K562 (cell line): ENCODE results near the gene BNIP1. TPM values are rescaled to one million over a fixed set of nuclear protein-coding genes. Genes with fewer than 3 reads are reported as not detected.

Source experiments
- ATAC-seq: fragments of 200-7000 bp; cut with Tn5 transposase; 3 replicates; pipeline ENCODE4 v1.9.1; 2020; ENCODE audit warnings: moderate library complexity
- BruUV-seq: library from RNA; stranded (reverse); fragments of 400-500 nt; replicated peaks from 2 replicates; lab custom pipeline; 2021; lab: Mats Ljungman, UMichigan
- CTCF ChIA-PET: fragments of 300-600 bp; formaldehyde crosslinking; extraction: SDS; loops from one replicate; lab custom pipeline; 2021; ENCODE audit warnings: low intra/inter-chr PET ratio; lab: Yijun Ruan, JAX
- POLR2A ChIA-PET: fragments of 300-600, 350-650 bp; sonication (Branson Sonifier 250); formaldehyde crosslinking; extraction: SDS; loops from one replicate; lab custom pipeline; 2021; ENCODE audit warnings: antibody characterized with exemption, inconsistent platforms; lab: Yijun Ruan, JAX
- DNase-seq, 4 experiments: peaks; one replicate each; pipeline versions ENCODE4 v3.0.0 to v3.0.0-alpha.2; 2011 to 2018; ENCODE audit warnings: low spot score in 3 of 4, mixed read lengths in 3 of 4; ENCODE audit errors: extremely low read depth in 1 of 4
- FAIRE-seq: peaks from 2 replicates; lab custom pipeline; 2011; peaks lifted over from hg19 to GRCh38; lab: Jason Lieb, UNC
- H2AFZ ChIP-seq: 2 replicates; pipeline ENCODE4 v1.6.0; 2011; ENCODE audit warnings: low read depth, low read length, control low read depth, inconsistent platforms
- H3K27ac ChIP-seq: fragments of 200-600 bp; 3 replicates; pipeline ENCODE4 v1.8.0; 2011; ENCODE audit warnings: low read depth, mild to moderate bottlenecking, control low read depth, inconsistent platforms, low read length, moderate library complexity, mixed read lengths; ENCODE audit errors: extremely low read depth
- H3K27me3 ChIP-seq, 2 experiments: fragments of 300-600 bp in 1 of 2; 2 replicates in 1 of 2; 3 replicates in 1 of 2; pipeline versions ENCODE4 v1.6.0 to v1.8.0; 2011; ENCODE audit warnings: inconsistent platforms in 2 of 2, low read length in 2 of 2, mild to moderate bottlenecking in 1 of 2, mixed read lengths in 1 of 2, moderate library complexity in 1 of 2; ENCODE audit not compliant: control insufficient read depth in 2 of 2, insufficient read depth in 2 of 2
- H3K36me3 ChIP-seq: fragments of 300-600 bp; 3 replicates; pipeline ENCODE4 v1.8.0; 2011; ENCODE audit warnings: mild to moderate bottlenecking, low read length, inconsistent platforms; ENCODE audit not compliant: control insufficient read depth, insufficient read depth
- H3K4me1 ChIP-seq, 2 experiments: fragments of 200-600 bp in 1 of 2; replicated peaks in 1 of 2; 2 replicates in 1 of 2; 3 replicates in 1 of 2; pipeline versions ENCODE4 v1.5.1 to v1.8.0; 2011; ENCODE audit warnings: inconsistent platforms in 2 of 2, low read length in 2 of 2, mild to moderate bottlenecking in 1 of 2, mixed read lengths in 1 of 2, moderate library complexity in 1 of 2; ENCODE audit not compliant: control insufficient read depth in 2 of 2, insufficient read depth in 2 of 2
- H3K4me2 ChIP-seq: 2 replicates; pipeline ENCODE4 v1.6.1; 2011; ENCODE audit warnings: low read length, control low read depth, inconsistent platforms, mixed read lengths; ENCODE audit not compliant: insufficient read depth
- H3K4me3 ChIP-seq: fragments of 200-600 bp; sonication (generic), shearing (Covaris generic); 2 replicates; pipeline ENCODE4 v1.5.1; 2016; ENCODE audit warnings: control low read depth, inconsistent platforms
- H3K79me2 ChIP-seq: fragments of 200-600 bp; 3 replicates; pipeline ENCODE4 v1.8.0; 2011; ENCODE audit warnings: low read length, inconsistent platforms; ENCODE audit not compliant: control insufficient read depth, insufficient read depth
- H3K9ac ChIP-seq, 2 experiments: 2 replicates each; pipeline versions ENCODE4 v1.6.0 to v1.6.1; 2011; ENCODE audit warnings: low read depth in 2 of 2, low read length in 2 of 2, control low read depth in 1 of 2, inconsistent platforms in 1 of 2, mild to moderate bottlenecking in 1 of 2, mixed read lengths in 1 of 2; ENCODE audit not compliant: insufficient read depth in 1 of 2
- H3K9me1 ChIP-seq: one replicate; pipeline ENCODE4 v1.6.0; 2011; ENCODE audit warnings: inconsistent platforms, mild to moderate bottlenecking, low read length, moderate library complexity; ENCODE audit not compliant: control insufficient read depth, insufficient read depth
- H3K9me3 ChIP-seq: replicated peaks from 2 replicates; pipeline ENCODE4 v1.5.1; 2011; ENCODE audit warnings: low read depth, low read length, inconsistent platforms; ENCODE audit not compliant: control insufficient read depth, insufficient read depth
- H4K20me1 ChIP-seq: replicated peaks from 2 replicates; pipeline ENCODE4 v1.6.1; 2011; ENCODE audit warnings: low read length, inconsistent platforms, mixed read lengths; ENCODE audit not compliant: control insufficient read depth, insufficient read depth
- CEBPB ChIP-seq: fragments of 450-650 bp; IDR thresholded peaks from 2 replicates; pipeline ENCODE4 v1.6.1; 2016; ENCODE audit warnings: missing genetic modification characterization, missing compliant biosample characterization
- NFE2L1 ChIP-seq: fragments of 450-650 bp; IDR thresholded peaks from 2 replicates; pipeline ENCODE4 v1.6.1; 2016; ENCODE audit warnings: missing genetic modification characterization, low read depth, mild to moderate bottlenecking, missing compliant biosample characterization, moderate library complexity, borderline replicate concordance
- POLR2B ChIP-seq: fragments of 450-650 bp; IDR thresholded peaks from 2 replicates; pipeline ENCODE4 v1.6.1; 2018; ENCODE audit warnings: low read depth; ENCODE audit not compliant: partially characterized antibody
- PTTG1 ChIP-seq: fragments of 450-650 bp; IDR thresholded peaks from 2 replicates; pipeline ENCODE4 v1.6.1; 2016; ENCODE audit warnings: low read depth, mild to moderate bottlenecking, missing genetic modification characterization, missing compliant biosample characterization
- ZBTB7A ChIP-seq: IDR thresholded peaks from 2 replicates; pipeline ENCODE4 v1.6.1; 2011; ENCODE audit warnings: low read depth, mild to moderate bottlenecking, low read length, moderate library complexity, borderline replicate concordance; ENCODE audit not compliant: control insufficient read depth
- ZNF140 ChIP-seq: fragments of 250-450 bp; sonication (Bioruptor Pico); IDR thresholded peaks from 2 replicates; pipeline ENCODE4 v1.8.0; 2021; ENCODE audit warnings: moderate library complexity, mild to moderate bottlenecking, inconsistent platforms
- ZNF384 ChIP-seq: IDR thresholded peaks from 2 replicates; pipeline ENCODE4 v1.6.1; 2012; ENCODE audit warnings: low read depth, low read length, improper control_type of control experiment
- ZNF695 ChIP-seq: fragments of 450-650 bp; formaldehyde crosslinking; IDR thresholded peaks from 2 replicates; pipeline ENCODE4 v1.4.0; 2020; ENCODE audit warnings: mild to moderate bottlenecking, moderate library complexity
- ZNF76 ChIP-seq: fragments of 250-450 bp; sonication (Bioruptor Pico); IDR thresholded peaks from 2 replicates; pipeline ENCODE4 v1.4.0; 2020; ENCODE audit warnings: mild to moderate bottlenecking, moderate library complexity, borderline replicate concordance
- ZNF764 ChIP-seq: fragments of 250-450 bp; sonication (Bioruptor Pico); IDR thresholded peaks from 2 replicates; pipeline ENCODE4 v1.4.0; 2020; ENCODE audit warnings: low read depth, mild to moderate bottlenecking, moderate library complexity
- WGBS: fragments of 100-300 bp; shearing (Covaris generic); methylation state at CpG from one replicate; pipeline ENCODE4 v1.1.6; 2016; ENCODE audit warnings: low coverage, mixed read lengths; ENCODE audit not compliant: insufficient coverage; ENCODE audit errors: missing lambda C conversion rate; 5-methylcytosine and 5-hydroxymethylcytosine counted together
- in situ Hi-C: fragments of 300-500 bp; cut with MboI; formaldehyde crosslinking; loops from 4 replicates; pipeline ENCODE4 v1.15.0; 2018; ENCODE audit warnings: inconsistent platforms, mixed read lengths
- intact Hi-C: fragments of 100-400 bp; cut with micrococcal nuclease; formaldehyde crosslinking; loops from 2 replicates; pipeline ENCODE4 v1.14.2; 2022
- polyA plus RNA-seq, 8 experiments: library from polyadenylated mRNA; depleted of rRNA in 4 of 8; stranded (reverse) in 5 of 8; unstranded in 3 of 8; fragments of >200 nt; fragmentation: Nextera tagmentation in 2 of 8; fragmentation: Illumina TruSeq in 1 of 8; extraction: Ambion mirVana in 2 of 8; extraction: Trizol in 1 of 8; gene quantifications; 2 replicates each; pipeline versions ENCODE4 v1.2.1 to v1.2.3, GENCODE V29; 2011 to 2014; ENCODE audit warnings: inconsistent platforms in 1 of 8, missing spikeins in 1 of 8
- total RNA-seq, 7 experiments: library from RNA; depleted of rRNA in 6 of 7; stranded (reverse); fragments of >200 nt in 6 of 7; fragmentation: Illumina TruSeq in 2 of 7; extraction: Trizol in 2 of 7; gene quantifications; 2 replicates each; pipeline versions ENCODE4 v1.2.1 to v1.2.3, GENCODE V29; 2011 to 2021; ENCODE audit warnings: low replicate concordance in 1 of 7
- TF ChIP-seq, protein P1 (sequence below): sonication (generic); formaldehyde crosslinking; IDR thresholded peaks from 2 replicates; pipeline ENCODE4 v1.8.1; 2022; ENCODE audit warnings: missing genetic modification reagents
- TF ChIP-seq, protein P2 (sequence below): IDR thresholded peaks from 2 replicates; pipeline ENCODE4 v1.6.1; 2012; ENCODE audit warnings: low read depth, low read length, improper control_type of control experiment, borderline replicate concordance
- TF ChIP-seq, protein P3 (sequence below): sonication (generic); formaldehyde crosslinking; IDR thresholded peaks from 2 replicates; pipeline ENCODE4 v1.8.0; 2022; ENCODE audit warnings: mild to moderate bottlenecking, low read depth, missing genetic modification reagents
- TF ChIP-seq, protein P4 (sequence below): sonication (generic); formaldehyde crosslinking; IDR thresholded peaks from 2 replicates; pipeline ENCODE4 v1.8.0; 2022; ENCODE audit warnings: missing genetic modification reagents, mild to moderate bottlenecking, borderline replicate concordance
- TF ChIP-seq, protein P5 (sequence below): sonication (generic); formaldehyde crosslinking; IDR thresholded peaks from 2 replicates; pipeline ENCODE4 v1.8.1; 2023; ENCODE audit warnings: mild to moderate bottlenecking, missing genetic modification reagents

BNIP1 gene
- total and polyA plus RNA-seq, 9 of the 15 experiments (the other 6 are each of a cell fraction or from before 2014, with no cell fraction given): 18.8 to 65.0 (median 26.2) TPM

DNA sequence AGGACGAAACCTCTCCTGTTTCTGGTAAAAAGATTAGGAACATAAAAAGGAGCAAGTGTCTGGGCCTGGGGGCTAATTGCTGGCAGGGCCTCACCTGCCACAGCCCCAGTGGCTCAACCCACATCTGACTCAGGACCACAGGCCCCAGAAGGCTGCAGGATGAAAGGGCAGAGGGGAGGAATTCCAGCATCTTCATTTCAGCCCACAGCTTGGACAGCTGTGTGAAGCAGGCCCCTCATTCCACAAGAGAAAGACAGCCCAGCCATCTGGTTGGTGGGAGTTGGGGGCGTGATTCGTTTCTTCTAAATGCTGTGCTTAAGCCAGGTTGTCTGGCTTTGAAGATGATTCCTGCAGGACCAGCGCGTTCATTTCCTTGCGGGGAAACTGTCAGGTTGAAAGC is 61.6 kb downstream of the BNIP1 start:
- Histone ChIP-seq H4K20me1 (no peaks in the 10 kb centered on the region), H3K79me2 (no peaks in the 10 kb centered on the region), H2AFZ (no peak overlapping the region), H3K27ac (no peak overlapping the region), H3K27me3 (peaks cover 24 to 61% of the 10 kb centered on the region in 2 experiments; a peak in 4 of 5 replicates), H3K4me2 (no peak overlapping the region), H3K4me3 (no peak overlapping the region), H3K36me3 (no peaks in the 10 kb centered on the region), H3K4me1 (no peaks in the 10 kb centered on the region), H3K9me3 (no peaks in the 10 kb centered on the region), H3K9me1 (no peaks in the 10 kb centered on the region), H3K9ac (no peak overlapping the region)
- ChIA-PET CTCF (no interaction called here), POLR2A (no interaction called here)
- in situ Hi-C loops (no loop called here), intact Hi-C loops (loop anchor here (2.0 kb wide), 1 partner anchor 223 kb away; the partner anchor contains the start of gene ATP6V0E1)
- ATAC-seq (no peak), DNase-seq (no peak), FAIRE-seq (no peak)
- no TSS peak for BruUV-seq
- 0% methylated on average over 6 of the region's 6 CpGs for WGBS
- TF ChIP-seq NFE2L1 (tag) (no peak), ZNF695 (CRISPR knock-in tag) (no peak), ZNF384 (no peak), CEBPB (tag) (no peak), POLR2B (no peak), PTTG1 (tag) (no peak), ZNF764 (CRISPR knock-in tag) (no peak), ZNF76 (CRISPR knock-in tag) (no peak), ZBTB7A (no peak), ZNF140 (CRISPR knock-in tag) (no peak)
- TF ChIP-seq, protein P1, sequence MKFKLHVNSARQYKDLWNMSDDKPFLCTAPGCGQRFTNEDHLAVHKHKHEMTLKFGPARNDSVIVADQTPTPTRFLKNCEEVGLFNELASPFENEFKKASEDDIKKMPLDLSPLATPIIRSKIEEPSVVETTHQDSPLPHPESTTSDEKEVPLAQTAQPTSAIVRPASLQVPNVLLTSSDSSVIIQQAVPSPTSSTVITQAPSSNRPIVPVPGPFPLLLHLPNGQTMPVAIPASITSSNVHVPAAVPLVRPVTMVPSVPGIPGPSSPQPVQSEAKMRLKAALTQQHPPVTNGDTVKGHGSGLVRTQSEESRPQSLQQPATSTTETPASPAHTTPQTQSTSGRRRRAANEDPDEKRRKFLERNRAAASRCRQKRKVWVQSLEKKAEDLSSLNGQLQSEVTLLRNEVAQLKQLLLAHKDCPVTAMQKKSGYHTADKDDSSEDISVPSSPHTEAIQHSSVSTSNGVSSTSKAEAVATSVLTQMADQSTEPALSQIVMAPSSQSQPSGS (CRISPR knock-in tag): no peak
- TF ChIP-seq, protein P2, sequence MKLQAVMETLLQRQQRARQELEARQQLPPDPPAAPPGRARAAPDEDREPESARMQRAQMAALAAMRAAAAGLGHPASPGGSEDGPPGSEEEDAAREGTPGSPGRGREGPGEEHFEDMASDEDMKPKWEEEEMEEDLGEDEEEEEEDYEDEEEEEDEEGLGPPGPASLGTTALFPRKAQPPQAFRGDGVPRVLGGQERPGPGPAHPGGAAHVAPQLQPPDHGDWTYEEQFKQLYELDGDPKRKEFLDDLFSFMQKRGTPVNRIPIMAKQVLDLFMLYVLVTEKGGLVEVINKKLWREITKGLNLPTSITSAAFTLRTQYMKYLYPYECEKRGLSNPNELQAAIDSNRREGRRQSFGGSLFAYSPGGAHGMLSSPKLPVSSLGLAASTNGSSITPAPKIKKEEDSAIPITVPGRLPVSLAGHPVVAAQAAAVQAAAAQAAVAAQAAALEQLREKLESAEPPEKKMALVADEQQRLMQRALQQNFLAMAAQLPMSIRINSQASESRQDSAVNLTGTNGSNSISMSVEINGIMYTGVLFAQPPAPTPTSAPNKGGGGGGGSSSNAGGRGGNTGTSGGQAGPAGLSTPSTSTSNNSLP: no peak
- TF ChIP-seq, protein P3, sequence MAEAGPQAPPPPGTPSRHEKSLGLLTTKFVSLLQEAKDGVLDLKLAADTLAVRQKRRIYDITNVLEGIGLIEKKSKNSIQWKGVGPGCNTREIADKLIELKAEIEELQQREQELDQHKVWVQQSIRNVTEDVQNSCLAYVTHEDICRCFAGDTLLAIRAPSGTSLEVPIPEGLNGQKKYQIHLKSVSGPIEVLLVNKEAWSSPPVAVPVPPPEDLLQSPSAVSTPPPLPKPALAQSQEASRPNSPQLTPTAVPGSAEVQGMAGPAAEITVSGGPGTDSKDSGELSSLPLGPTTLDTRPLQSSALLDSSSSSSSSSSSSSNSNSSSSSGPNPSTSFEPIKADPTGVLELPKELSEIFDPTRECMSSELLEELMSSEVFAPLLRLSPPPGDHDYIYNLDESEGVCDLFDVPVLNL (CRISPR knock-in tag): no peak
- TF ChIP-seq, protein P4, sequence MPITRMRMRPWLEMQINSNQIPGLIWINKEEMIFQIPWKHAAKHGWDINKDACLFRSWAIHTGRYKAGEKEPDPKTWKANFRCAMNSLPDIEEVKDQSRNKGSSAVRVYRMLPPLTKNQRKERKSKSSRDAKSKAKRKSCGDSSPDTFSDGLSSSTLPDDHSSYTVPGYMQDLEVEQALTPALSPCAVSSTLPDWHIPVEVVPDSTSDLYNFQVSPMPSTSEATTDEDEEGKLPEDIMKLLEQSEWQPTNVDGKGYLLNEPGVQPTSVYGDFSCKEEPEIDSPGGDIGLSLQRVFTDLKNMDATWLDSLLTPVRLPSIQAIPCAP (CRISPR knock-in tag): no peak
- TF ChIP-seq, protein P5, sequence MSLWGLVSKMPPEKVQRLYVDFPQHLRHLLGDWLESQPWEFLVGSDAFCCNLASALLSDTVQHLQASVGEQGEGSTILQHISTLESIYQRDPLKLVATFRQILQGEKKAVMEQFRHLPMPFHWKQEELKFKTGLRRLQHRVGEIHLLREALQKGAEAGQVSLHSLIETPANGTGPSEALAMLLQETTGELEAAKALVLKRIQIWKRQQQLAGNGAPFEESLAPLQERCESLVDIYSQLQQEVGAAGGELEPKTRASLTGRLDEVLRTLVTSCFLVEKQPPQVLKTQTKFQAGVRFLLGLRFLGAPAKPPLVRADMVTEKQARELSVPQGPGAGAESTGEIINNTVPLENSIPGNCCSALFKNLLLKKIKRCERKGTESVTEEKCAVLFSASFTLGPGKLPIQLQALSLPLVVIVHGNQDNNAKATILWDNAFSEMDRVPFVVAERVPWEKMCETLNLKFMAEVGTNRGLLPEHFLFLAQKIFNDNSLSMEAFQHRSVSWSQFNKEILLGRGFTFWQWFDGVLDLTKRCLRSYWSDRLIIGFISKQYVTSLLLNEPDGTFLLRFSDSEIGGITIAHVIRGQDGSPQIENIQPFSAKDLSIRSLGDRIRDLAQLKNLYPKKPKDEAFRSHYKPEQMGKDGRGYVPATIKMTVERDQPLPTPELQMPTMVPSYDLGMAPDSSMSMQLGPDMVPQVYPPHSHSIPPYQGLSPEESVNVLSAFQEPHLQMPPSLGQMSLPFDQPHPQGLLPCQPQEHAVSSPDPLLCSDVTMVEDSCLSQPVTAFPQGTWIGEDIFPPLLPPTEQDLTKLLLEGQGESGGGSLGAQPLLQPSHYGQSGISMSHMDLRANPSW (CRISPR knock-in tag): no peak
